ENCODE data around the gene SENP2. TPM values are rescaled to one million over a fixed set of nuclear protein-coding genes. Genes with fewer than 3 reads are reported as not detected.
A peak's percentile ranks its signal among the peaks of the same experiment; 100 is the strongest.

Gene SENP2
- total RNA-seq, 2 experiments from 2014 or later: 61.1 to 61.2 TPM

DNA sequence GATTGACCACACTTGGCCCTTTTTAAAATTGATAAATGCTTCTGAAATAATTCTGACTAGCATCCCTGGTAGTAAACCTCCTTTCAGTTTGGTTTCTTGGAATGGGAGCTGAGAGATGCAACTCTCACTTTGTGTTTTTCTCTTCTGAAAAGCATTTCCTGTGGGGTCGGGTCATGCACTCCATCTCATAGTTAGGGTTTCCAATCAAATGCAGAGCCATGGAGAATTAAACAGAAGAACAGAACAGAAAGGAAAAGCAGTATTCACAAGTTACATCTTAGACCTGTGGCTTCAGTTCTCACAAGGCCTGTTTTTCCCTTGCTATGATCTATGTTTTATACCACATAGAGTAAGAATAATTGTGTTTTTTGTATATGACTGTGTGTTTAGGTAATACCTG, 39.7 kb downstream of the SENP2 start:
- Histone ChIP-seq H3K9me3 (ENCODE audit: control insufficient read depth in 1 of 2, insufficient read depth in 1 of 2, low read length in 2 of 2) (no peaks in the 10 kb centered on the region), H3K27me3 (ENCODE audit: control insufficient read depth in 1 of 2, insufficient read depth in 2 of 2, low read length in 2 of 2) (no peaks in the 10 kb centered on the region), H3K27ac (ENCODE audit: low read depth in 1 of 2, low read length in 2 of 2) (no peak overlapping the region), H3K36me3 (ENCODE audit: insufficient read depth, low read length) (peaks cover 62% of the 10 kb centered on the region), H3K4me1 (ENCODE audit: insufficient read depth, low read length) (no peaks in the 10 kb centered on the region), H3K4me3 (ENCODE audit: low read length) (no peak overlapping the region)
- Mint-ChIP-seq H3K27ac (no peak overlapping the region), H3K9me3 (no peaks in the 10 kb centered on the region), H3K4me3 (no peak overlapping the region), H3K36me3 (ENCODE audit: low read depth) (peaks cover 78% of the 10 kb centered on the region), H3K4me1 (ENCODE audit: low read depth) (no peaks in the 10 kb centered on the region), H3K27me3 (no peaks in the 10 kb centered on the region)
- POLR2A ChIA-PET: no interaction called here
- no peak for ATAC-seq (ENCODE audit: poor library complexity)
- intact Hi-C loops (cut with DNase I, micrococcal nuclease): no loop called here
- DNase-seq: no peak
- CTCF ChIA-PET: interaction anchor here (1.3 kb wide), 1 partner anchor 15 kb away, joined by 3 read pairs; no protein-coding TSS in a partner anchor
- no peak for TF ChIP-seq CTCF (IDR thresholded peaks at IDR 0.05)

DNA sequence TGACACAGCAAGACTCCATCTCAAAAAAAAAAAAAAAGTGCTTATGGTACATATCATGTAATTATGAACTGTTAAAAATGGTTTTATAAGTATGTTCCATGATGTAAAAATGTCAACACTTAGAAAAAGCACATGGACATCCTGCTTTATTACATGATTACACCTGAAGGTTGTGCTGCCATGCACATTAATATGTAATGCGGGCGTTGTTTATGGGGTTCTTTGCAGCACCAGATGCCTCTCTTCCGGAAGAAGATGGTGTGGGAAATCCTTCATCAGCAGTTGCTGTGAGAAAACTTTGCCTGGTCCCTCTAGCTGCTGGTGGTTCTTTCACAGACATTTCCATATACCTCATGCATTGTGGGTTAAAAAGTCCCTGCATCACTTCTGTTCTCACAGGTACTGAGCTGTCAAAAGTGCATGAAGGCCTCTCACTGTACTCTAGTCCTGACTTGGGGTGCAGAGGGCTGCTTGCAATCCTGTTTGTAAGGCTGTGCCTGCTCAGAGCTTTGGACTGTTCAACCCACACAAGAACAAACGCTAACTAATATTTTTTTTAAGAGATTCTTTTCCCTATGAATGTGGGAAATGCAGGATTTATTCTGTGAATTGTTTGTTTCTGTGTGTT, 43.6 kb downstream of the SENP2 start:
- no peaks in the 10 kb centered on the region for H3K9me3 Mint-ChIP-seq
- DNase-seq: no peak
- ATAC-seq (ENCODE audit: poor library complexity): no peak

DNA sequence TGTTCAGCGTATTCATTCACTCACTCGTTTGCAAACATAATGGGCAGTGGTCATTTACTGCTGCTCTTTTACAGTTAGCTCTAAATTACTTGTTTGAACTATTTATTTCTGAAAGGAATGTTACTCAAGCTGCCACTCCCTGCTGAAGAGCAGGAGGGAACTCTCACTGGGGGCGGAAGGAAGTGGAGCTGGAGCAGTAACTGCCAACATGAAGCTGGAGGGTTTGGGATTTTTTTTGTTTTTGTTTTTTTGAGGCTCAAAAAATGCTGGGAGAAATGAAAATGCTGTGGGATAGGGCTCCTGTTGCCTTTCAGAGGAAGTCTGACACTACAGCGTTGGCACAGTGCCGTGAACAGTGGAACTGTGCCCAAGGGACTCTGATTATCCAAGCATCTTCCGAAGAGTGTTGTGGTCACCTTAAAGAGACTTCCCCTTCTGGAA, 44.1 kb downstream of the SENP2 start:
- no peak overlapping the region for H3K4me3 Mint-ChIP-seq
- no peak overlapping the region for H3K27ac ChIP-seq (ENCODE audit: low read depth in 1 of 2, low read length in 2 of 2)
- peaks cover 55% of the 10 kb centered on the region for H3K36me3 Mint-ChIP-seq (ENCODE audit: low read depth)
- POLR2A ChIA-PET: interaction anchor here (0.6 kb wide), 1 partner anchor 722 kb away, joined by 3 read pairs; no protein-coding TSS in a partner anchor
- peaks cover 44% of the 10 kb centered on the region for H3K36me3 ChIP-seq (ENCODE audit: insufficient read depth, low read length)
- peak overlapping the region; percentile 12 for H3K27ac Mint-ChIP-seq
- CTCF ChIA-PET: interaction anchor here (1.0 kb wide), 1 partner anchor 10 kb away, joined by 3 read pairs; no protein-coding TSS in a partner anchor
- peaks cover 7% of the 10 kb centered on the region for H3K4me1 Mint-ChIP-seq (ENCODE audit: low read depth)
- intact Hi-C loops (cut with DNase I, micrococcal nuclease): no loop called here
- no peaks in the 10 kb centered on the region for H3K9me3 Mint-ChIP-seq
- no peaks in the 10 kb centered on the region for H3K27me3 ChIP-seq (ENCODE audit: control insufficient read depth in 1 of 2, insufficient read depth in 2 of 2, low read length in 2 of 2)
- no peak overlapping the region for H3K4me3 ChIP-seq (ENCODE audit: low read length)
- no peak for TF ChIP-seq CTCF (IDR thresholded peaks at IDR 0.05)
- peaks cover 3% of the 10 kb centered on the region for H3K4me1 ChIP-seq (ENCODE audit: insufficient read depth, low read length)
- DNase-seq (no peak), ATAC-seq (ENCODE audit: poor library complexity) (no peak)
- no peaks in the 10 kb centered on the region for H3K27me3 Mint-ChIP-seq
- H3K9me3 ChIP-seq (ENCODE audit: control insufficient read depth in 1 of 2, insufficient read depth in 1 of 2, low read length in 2 of 2): no peaks in the 10 kb centered on the region

More for the DNA sequence above, 43.6 kb downstream of the SENP2 start:
- POLR2A ChIA-PET: interaction anchor here (0.6 kb wide), 1 partner anchor 721 kb away, joined by 3 read pairs; no protein-coding TSS in a partner anchor
- H3K4me3 ChIP-seq (ENCODE audit: low read length): no peak overlapping the region
- H3K27ac Mint-ChIP-seq: peak overlapping the region; percentile 12
- H3K36me3 ChIP-seq (ENCODE audit: insufficient read depth, low read length): peaks cover 47% of the 10 kb centered on the region
- H3K27ac ChIP-seq (ENCODE audit: low read depth in 1 of 2, low read length in 2 of 2): no peak overlapping the region
- peaks cover 7% of the 10 kb centered on the region for H3K4me1 Mint-ChIP-seq (ENCODE audit: low read depth)
- peaks cover 3% of the 10 kb centered on the region for H3K4me1 ChIP-seq (ENCODE audit: insufficient read depth, low read length)
- CTCF ChIA-PET: no interaction called here
- H3K27me3 Mint-ChIP-seq: no peaks in the 10 kb centered on the region
- H3K4me3 Mint-ChIP-seq: no peak overlapping the region
- no peaks in the 10 kb centered on the region for H3K27me3 ChIP-seq (ENCODE audit: control insufficient read depth in 1 of 2, insufficient read depth in 2 of 2, low read length in 2 of 2)
- intact Hi-C loops (cut with DNase I, micrococcal nuclease): no loop called here
- TF ChIP-seq CTCF (IDR thresholded peaks at IDR 0.05): no peak
- H3K9me3 ChIP-seq (ENCODE audit: control insufficient read depth in 1 of 2, insufficient read depth in 1 of 2, low read length in 2 of 2): no peaks in the 10 kb centered on the region
- H3K36me3 Mint-ChIP-seq (ENCODE audit: low read depth): peaks cover 61% of the 10 kb centered on the region
